NCI-H82 treated with DMSO at 0.1 percent for 48 hours (cell line): Measurements from ENCODE around the gene NCOA1.
"Not testable (repeated sequence)": the region's sequence is repeated elsewhere in the genome, so short reads cannot be mapped to it uniquely, and the experiment has no call there.

Source experiments
- DNase-seq: peaks from one replicate; lab custom pipeline; 2025; ENCODE audit not compliant: unreplicated experiment; lab: John Stamatoyannopoulos, UW

NCOA1 gene

GRCh38 chr2:24676493-24676892, 185.4 kb downstream of the NCOA1 start:
- no peak for DNase-seq

- DNase-seq: not testable (repeated sequence)
Measured at GRCh38 chr2:24678066-24678465, 187.0 kb downstream of the NCOA1 start.

GRCh38 chr2:24680196-24680595, 189.1 kb downstream of the NCOA1 start:
- no peak for DNase-seq

- DNase-seq: no peak
Measured at GRCh38 chr2:24682304-24682703, 191.2 kb downstream of the NCOA1 start.

- no peak for DNase-seq
Measured at GRCh38 chr2:24683408-24683807, 192.4 kb downstream of the NCOA1 start.

GRCh38 chr2:24690524-24690923, 199.5 kb downstream of the NCOA1 start:
- DNase-seq: no peak

- DNase-seq: no peak
Measured at GRCh38 chr2:24691806-24692205, 200.8 kb downstream of the NCOA1 start.

GRCh38 chr2:24697792-24698191, 206.7 kb downstream of the NCOA1 start:
- no peak for DNase-seq

GRCh38 chr2:24702800-24703199, 211.7 kb downstream of the NCOA1 start:
- DNase-seq: no peak

- DNase-seq: no peak
Measured at GRCh38 chr2:24704692-24705091, 213.6 kb downstream of the NCOA1 start.

GRCh38 chr2:24707143-24707542, 216.1 kb downstream of the NCOA1 start:
- DNase-seq: no peak

- no peak for DNase-seq
Measured at GRCh38 chr2:24708537-24709152, 217.6 kb downstream of the NCOA1 start.

- no peak for DNase-seq
Measured at GRCh38 chr2:24710806-24711205, 219.8 kb downstream of the NCOA1 start.

GRCh38 chr2:24711865-24712264, 220.8 kb downstream of the NCOA1 start:
- DNase-seq: no peak

GRCh38 chr2:24712296-24712695, 221.2 kb downstream of the NCOA1 start:
- DNase-seq: no peak

GRCh38 chr2:24717263-24717951, 226.4 kb downstream of the NCOA1 start:
- DNase-seq: no peak

- DNase-seq: no peak
Measured at GRCh38 chr2:24720310-24720709, 229.3 kb downstream of the NCOA1 start.

- DNase-seq: peak; percentile 28
Measured at GRCh38 chr2:24721470-24721869, 230.4 kb downstream of the NCOA1 start.

GRCh38 chr2:24722141-24722790, 231.2 kb downstream of the NCOA1 start:
- no peak for DNase-seq

GRCh38 chr2:24723191-24723590, 232.1 kb downstream of the NCOA1 start:
- DNase-seq: no peak

- no peak for DNase-seq
Measured at GRCh38 chr2:24723665-24724064, 232.6 kb downstream of the NCOA1 start.

GRCh38 chr2:24724111-24724775, 233.2 kb downstream of the NCOA1 start:
- no peak for DNase-seq
